Mesenteric fat pad (tissue), 1 donor: ENCODE results near the gene TCP11. TPM values are rescaled to one million over a fixed set of nuclear protein-coding genes. Genes with fewer than 3 reads are reported as not detected.

ENCODE experiments used
- DNase-seq: peaks from one replicate; pipeline ENCODE4 v3.0.0-alpha.2; 2020; ENCODE audit warnings: low spot score
- total RNA-seq: library from RNA; stranded (reverse); fragmentation: NEBNext Ultra II Directional; extraction: Animal tissue kit (Norgen Biotek cat#: 25700); gene quantifications from one replicate; pipeline ENCODE4 v1.2.1, GENCODE V29; 2021
- donor health status: DM: yes; HTN: yes; CAD: no.

Gene TCP11
- total RNA-seq, 1 donor from 2014 or later, result not detected

GRCh38 chr6:35173427-35174087, 32.4 kb upstream of the TCP11 start:
- no peak for DNase-seq

- no peak for DNase-seq
Measured at GRCh38 chr6:35173044-35173426, 31.9 kb upstream of the TCP11 start.

GRCh38 chr6:35170891-35171290, 29.8 kb upstream of the TCP11 start:
- no peak for DNase-seq

DNA sequence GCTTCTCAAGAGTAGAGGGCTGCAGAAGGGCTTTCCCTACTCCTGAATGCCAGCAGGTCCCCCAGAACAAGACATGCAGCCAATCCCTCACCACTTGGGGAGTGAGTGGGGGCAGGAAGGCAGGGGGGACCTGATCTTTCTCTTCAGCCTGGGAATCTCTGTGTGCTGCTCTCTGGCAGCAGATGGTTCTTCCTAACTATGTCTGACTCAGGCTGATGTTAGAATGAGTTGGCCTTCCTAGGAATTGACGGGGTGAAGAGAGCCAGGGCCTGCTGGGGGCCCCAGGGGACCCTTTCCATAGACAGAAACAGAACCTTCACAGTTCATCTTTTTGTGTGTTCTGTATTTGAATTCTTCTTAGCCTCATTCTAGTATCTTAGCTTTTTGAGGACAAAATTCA, 29.0 kb upstream of the TCP11 start:
- DNase-seq, result no peak

DNA sequence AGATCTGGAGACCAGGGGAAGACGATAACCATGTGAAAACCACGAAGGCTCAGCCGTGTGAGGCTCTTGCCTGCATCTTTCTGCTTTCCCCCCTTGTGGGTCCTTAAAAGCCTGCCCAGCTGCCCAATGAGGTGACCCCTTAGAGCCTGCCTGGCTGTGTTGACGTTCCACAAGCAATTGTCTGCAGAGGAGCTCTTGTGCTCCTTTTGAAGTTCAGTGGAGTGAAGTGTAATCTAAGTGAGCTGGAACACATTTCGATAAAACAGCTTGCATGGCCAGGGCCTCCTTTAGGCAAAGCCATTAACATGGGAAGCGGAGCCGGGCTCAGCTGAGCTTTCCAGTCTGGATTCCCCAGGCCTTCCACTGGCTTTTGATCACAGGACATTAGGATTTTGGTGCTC, 27.3 kb upstream of the TCP11 start:
- DNase-seq, result peak; percentile 59

- DNase-seq, result no peak
Measured at GRCh38 chr6:35167505-35167904, 26.4 kb upstream of the TCP11 start.

DNA sequence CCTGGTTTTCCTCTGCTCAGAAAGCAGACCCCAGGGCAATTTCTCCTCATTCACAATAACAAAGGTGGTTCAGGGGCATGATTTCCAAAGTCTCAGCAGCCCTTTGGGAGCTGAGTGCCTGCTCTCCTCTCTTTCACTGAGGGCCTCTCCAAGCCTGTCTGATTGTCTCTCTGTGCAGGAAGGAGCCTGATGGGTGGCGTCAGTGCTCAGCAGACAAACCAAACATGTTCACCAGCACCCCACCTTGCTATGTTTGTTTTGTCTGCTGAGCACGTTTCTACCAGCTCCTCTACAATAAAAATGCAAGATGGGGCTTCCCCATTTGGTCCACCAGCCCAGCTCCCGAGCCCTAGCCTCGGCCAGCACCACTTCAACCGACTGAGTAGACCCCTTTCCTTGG, 25.4 kb upstream of the TCP11 start:
- no peak for DNase-seq

DNA sequence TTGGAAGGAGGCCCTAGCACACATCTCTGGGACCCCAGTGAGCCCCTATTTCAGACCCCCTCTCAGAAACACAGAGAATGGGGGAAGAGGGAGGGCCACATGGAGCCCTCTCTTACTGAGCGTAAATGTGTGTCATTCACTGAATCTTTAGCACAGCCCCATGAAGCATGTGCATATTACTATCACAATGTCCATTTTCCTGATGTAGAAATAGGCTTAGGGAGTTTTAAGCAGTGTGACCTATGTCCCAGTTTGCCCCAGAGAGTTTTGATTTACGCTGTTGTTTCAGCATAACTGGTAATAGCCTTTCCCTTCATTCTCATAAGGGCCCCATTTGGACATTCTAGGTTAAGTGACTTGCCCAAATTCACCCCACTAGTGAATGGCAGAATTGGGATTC, 25.0 kb upstream of the TCP11 start:
- no peak for DNase-seq

GRCh38 chr6:35165630-35166071, 24.5 kb upstream of the TCP11 start:
- no peak for DNase-seq

DNA sequence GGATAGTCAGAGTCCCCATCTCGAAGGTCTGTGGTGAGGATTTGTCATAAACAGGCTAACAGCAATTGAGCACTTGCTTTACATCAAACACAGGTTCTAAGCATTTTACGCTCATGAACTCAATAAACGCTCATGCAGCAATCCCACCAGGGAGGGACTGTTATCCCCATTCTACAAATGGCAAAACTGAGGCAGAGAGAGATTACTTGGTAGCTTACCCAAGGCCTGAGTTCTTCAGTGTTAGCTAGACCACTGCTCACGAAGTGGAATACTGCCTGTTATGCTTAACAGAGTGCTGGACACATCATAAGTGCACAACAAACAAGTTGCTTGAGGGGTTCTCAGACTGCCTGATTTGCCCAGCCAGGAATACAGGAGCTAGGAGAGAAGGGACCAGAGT, 23.7 kb upstream of the TCP11 start:
- no peak for DNase-seq

DNA sequence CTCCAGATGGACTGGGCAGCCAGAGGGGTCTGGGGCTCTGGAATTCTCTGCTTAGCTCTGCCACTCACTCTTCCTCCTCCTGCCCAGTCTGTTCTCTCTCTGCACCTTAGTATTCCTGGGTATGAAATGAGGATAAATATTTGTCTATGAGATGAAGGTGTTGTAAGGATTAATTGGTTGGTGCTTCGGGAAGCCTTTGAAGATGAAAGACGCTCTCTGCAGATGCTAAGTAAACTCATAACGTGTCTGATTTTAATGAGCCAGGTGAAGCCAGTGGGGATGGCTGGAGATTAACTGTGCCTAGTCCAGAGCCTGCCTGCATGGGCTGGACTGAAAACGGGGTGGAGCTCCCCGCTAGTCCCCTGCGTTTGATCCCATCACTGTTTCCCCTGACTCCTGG, 23.1 kb upstream of the TCP11 start:
- DNase-seq, result no peak

DNA sequence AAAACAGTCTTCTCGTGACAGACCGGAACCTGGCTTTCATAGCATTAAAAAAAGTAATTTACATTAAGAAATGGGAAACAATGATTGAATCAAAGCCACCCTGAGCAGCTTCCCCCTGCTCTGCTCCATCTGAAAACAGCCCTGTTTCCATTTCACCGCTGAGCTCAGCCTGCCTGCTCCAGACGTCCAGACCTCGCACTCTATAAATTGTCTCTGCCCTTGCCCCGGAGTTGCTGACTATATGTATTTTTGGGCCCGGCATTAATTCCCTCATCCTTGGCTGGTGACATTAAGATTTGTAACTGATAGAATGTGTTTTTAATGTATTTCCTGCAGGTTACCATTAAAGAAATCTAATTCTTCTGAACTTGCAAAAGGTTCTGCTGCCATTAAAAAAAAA, 22.7 kb upstream of the TCP11 start:
- DNase-seq, result no peak

DNA sequence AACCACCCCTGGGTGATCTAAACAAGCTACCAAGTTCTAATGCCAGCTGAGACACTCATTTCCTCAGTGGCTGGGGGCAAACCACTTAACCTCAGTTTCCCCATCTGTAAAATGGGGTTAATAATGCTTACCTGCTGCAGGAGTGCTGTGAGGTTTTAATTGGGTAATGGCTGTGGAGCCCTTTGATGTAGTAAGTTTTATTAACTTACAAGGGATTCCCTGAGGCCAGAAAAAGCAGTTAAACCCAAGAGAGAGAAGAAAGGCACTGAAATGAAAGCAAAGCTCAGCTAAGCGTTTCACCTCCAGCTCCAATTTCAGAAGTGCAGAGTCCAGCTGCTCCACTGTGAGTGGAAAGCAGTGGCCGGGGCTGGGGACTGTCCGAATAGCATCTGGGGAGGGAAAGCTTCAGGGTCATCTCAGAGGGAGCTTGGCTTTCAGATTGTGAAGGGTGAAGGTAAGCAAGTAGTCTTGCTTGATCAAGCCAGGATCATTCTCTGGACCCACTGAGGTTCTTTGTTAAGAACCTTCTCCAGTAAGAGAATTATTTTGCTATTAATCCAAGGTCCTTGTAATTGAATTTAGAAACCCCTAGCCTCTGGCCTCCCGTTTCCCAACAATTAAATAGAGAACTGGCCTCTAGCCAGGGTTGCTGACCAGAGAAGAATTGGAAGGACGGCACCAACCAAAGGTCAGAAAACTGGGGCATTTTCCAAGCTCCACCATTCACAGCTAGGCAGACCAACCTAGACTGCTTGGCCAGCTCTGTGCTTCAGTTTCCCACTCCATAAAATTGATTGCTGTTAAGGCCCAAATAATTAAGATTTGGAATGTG, 20.9 kb upstream of the TCP11 start:
- DNase-seq, result no peak

DNA sequence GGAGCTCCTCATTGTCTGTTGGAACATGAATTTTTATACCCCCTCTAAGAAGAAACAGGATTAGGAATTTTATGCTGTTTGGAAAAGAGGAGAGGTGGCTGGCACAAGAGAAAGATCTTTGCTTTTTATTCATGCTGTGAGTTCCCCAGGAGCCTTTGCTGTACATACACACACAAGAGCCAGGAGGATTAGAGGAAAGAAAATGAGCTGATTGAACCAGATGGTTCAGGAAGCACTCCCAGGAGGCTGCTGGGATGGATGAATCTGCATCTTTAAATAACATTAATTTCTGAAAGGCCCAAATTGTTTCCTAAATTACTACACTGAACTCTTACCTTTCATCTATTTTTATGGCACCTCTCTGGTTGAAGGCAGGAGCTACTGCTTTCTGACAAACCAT, 20.1 kb upstream of the TCP11 start:
- DNase-seq, result no peak

- no peak for DNase-seq
Measured at GRCh38 chr6:35160642-35161041, 19.5 kb upstream of the TCP11 start.

DNA sequence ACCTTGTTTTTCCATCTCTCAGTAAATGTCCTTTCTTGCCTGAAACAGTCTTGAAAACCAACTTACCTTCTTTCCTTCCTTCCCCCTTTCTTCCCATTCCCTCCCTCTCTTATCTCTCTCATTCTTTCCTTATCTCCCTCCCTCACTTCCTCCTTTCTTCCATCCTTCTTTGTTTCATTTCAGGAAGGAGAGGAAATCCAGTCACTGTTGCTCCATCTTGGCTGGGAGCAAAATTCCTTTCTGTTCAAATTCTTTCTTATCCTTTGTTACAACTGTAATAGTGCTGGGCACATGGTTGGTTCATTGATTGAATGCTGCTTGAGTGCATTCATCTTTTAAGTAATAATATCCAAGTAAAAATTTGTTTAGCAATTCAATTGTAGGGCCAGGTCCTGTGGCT, 17.4 kb upstream of the TCP11 start:
- no peak for DNase-seq

- no peak for DNase-seq
Measured at GRCh38 chr6:35154947-35155346, 13.8 kb upstream of the TCP11 start.

DNA sequence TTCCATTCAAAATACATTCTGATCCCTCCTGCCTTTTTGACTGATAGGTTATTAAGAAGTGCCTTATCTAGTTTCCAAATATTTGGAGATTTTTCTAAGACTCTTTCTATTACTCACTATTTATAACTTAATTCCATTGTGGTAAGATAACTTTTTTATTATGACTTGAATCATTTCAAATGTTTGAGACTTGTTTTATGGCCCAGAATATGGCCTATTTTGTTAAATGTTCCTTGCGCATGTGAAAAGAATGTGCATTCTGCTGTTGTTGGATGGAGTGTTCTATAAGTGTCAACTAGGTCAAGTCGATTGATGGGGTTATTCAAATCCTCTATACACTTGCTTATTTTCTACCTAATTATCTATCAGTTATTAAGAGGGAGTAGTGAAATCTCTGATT, 13.1 kb upstream of the TCP11 start:
- DNase-seq, result no peak

GRCh38 chr6:35152067-35152707, 11.0 kb upstream of the TCP11 start:
- DNase-seq, result no peak

GRCh38 chr6:35151466-35151865, 10.3 kb upstream of the TCP11 start:
- DNase-seq, result no peak

- no peak for DNase-seq
Measured at GRCh38 chr6:35149891-35150566, 8.9 kb upstream of the TCP11 start.
